ENCODE results near the gene MEAF6.

Gene MEAF6

DNA sequence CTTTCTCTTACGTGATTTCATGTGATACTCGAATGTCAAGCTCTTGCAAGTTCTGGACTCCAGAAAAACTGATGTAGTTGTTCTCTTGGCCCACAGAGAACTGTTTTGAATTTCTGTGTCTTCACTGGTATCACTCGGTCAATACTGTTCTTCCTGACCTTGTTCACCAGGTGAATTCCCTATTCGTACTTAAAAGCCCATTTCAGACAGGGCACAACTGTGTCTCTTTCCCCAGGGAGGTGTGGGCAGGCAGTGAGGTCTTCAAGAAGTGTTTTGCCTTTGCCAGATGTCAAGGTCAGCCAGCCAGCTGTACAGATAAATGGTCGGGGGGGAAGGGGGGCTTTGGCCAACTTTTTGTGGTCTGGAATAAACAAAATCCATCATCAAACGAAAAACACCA is 67.7 kb downstream of the MEAF6 start:
- no peak overlapping the region for H3K4me3 ChIP-seq (ENCODE audit: low read depth, low read length)

DNA sequence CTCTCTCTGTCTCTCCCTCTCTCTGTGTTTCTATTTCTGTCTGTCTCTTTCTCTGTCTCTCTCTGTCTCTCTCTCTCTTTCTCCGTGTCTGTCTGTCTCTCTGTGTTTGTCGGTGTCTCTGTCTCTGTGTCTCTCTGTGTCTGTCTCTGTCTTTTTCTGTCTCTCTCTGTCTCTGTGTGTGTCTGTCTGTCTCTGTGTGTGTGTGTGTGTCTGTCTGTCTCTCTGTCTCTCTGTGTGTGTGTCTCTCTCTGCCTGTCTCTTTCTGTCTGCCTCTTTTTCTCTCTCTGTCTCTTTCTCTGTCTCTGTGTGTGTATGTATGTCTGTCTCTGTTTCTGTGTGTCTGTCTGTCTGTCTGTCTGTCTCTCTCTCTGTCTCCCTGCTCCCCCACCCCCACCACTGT is 71.9 kb downstream of the MEAF6 start:
- no peak overlapping the region for H3K4me3 ChIP-seq (ENCODE audit: low read depth, low read length)
